GM23338 (cell line): Measurements from ENCODE around the gene AKR1C1. TPM values are rescaled to one million over a fixed set of nuclear protein-coding genes. Genes with fewer than 3 reads are reported as not detected.

Source experiments
- EZH2phosphoT487 ChIP-seq: fragments of 200-600 bp; sonication (generic); IDR thresholded peaks from one replicate; pipeline ENCODE4 v1.8.1; 2018; ENCODE audit warnings: antibody characterized with exemption; ENCODE audit not compliant: unreplicated experiment
- JUNB ChIP-seq: IDR thresholded peaks from one replicate; pipeline ENCODE4 v1.6.1; 2016; ENCODE audit warnings: antibody characterized with exemption; ENCODE audit not compliant: unreplicated experiment
- polyA plus RNA-seq: library from polyadenylated mRNA; unstranded; fragments of >200 nt; fragmentation: Nextera tagmentation; extraction: Ambion mirVana; gene quantifications from 2 replicates; pipeline ENCODE4 v1.2.1, GENCODE V29; 2016
- total RNA-seq: library from RNA; depleted of rRNA; stranded (reverse); fragments of >200 nt; shearing (Covaris generic); gene quantifications from 2 replicates; pipeline ENCODE4 v1.2.3, GENCODE V29; 2014
- TF ChIP-seq, protein P1 (sequence below): fragments of 250-450 bp; sonication (Bioruptor Pico); IDR thresholded peaks from 2 replicates; pipeline ENCODE4 v1.5.0; 2020; ENCODE audit warnings: mild to moderate bottlenecking, moderate library complexity
- TF ChIP-seq, protein P2 (sequence below): IDR thresholded peaks from one replicate; pipeline ENCODE4 v1.6.1; 2018; ENCODE audit warnings: antibody characterized with exemption; ENCODE audit not compliant: unreplicated experiment
- TF ChIP-seq, protein P3 (sequence below), 2 experiments: fragments of 200-600 bp in 1 of 2; sonication (generic) in 1 of 2; conservative IDR thresholded peaks; 2 replicates each; pipeline versions ENCODE4 v1.5.1 to v1.6.1; 2016 to 2017; ENCODE audit warnings: antibody characterized with exemption in 2 of 2, low read depth in 2 of 2, mild to moderate bottlenecking in 2 of 2, moderate library complexity in 1 of 2

AKR1C1 gene
- total and polyA plus RNA-seq, 2 experiments from 2014 or later, result 2.6 to 5.1 TPM

DNA sequence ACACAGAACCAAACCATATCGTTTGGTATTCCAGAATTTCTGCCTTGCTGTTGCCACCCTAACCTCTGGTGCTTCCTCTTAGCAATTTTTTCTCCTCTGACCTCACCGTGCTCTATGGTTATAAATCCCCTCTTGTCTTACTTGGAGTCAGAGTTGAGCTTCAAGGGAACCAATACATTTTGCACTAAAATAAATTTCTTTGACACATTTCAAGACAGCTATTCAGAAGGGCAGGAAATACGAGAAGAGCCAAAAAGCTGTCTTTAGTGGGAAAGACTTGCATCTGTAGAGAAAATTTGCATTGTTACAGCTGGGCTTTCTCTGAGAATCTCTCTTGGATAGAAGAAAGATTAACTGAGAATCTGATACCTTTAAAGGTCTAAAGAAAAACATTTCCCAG lies 54.9 kb downstream of the AKR1C1 start (continued):
- TF ChIP-seq, protein P1, sequence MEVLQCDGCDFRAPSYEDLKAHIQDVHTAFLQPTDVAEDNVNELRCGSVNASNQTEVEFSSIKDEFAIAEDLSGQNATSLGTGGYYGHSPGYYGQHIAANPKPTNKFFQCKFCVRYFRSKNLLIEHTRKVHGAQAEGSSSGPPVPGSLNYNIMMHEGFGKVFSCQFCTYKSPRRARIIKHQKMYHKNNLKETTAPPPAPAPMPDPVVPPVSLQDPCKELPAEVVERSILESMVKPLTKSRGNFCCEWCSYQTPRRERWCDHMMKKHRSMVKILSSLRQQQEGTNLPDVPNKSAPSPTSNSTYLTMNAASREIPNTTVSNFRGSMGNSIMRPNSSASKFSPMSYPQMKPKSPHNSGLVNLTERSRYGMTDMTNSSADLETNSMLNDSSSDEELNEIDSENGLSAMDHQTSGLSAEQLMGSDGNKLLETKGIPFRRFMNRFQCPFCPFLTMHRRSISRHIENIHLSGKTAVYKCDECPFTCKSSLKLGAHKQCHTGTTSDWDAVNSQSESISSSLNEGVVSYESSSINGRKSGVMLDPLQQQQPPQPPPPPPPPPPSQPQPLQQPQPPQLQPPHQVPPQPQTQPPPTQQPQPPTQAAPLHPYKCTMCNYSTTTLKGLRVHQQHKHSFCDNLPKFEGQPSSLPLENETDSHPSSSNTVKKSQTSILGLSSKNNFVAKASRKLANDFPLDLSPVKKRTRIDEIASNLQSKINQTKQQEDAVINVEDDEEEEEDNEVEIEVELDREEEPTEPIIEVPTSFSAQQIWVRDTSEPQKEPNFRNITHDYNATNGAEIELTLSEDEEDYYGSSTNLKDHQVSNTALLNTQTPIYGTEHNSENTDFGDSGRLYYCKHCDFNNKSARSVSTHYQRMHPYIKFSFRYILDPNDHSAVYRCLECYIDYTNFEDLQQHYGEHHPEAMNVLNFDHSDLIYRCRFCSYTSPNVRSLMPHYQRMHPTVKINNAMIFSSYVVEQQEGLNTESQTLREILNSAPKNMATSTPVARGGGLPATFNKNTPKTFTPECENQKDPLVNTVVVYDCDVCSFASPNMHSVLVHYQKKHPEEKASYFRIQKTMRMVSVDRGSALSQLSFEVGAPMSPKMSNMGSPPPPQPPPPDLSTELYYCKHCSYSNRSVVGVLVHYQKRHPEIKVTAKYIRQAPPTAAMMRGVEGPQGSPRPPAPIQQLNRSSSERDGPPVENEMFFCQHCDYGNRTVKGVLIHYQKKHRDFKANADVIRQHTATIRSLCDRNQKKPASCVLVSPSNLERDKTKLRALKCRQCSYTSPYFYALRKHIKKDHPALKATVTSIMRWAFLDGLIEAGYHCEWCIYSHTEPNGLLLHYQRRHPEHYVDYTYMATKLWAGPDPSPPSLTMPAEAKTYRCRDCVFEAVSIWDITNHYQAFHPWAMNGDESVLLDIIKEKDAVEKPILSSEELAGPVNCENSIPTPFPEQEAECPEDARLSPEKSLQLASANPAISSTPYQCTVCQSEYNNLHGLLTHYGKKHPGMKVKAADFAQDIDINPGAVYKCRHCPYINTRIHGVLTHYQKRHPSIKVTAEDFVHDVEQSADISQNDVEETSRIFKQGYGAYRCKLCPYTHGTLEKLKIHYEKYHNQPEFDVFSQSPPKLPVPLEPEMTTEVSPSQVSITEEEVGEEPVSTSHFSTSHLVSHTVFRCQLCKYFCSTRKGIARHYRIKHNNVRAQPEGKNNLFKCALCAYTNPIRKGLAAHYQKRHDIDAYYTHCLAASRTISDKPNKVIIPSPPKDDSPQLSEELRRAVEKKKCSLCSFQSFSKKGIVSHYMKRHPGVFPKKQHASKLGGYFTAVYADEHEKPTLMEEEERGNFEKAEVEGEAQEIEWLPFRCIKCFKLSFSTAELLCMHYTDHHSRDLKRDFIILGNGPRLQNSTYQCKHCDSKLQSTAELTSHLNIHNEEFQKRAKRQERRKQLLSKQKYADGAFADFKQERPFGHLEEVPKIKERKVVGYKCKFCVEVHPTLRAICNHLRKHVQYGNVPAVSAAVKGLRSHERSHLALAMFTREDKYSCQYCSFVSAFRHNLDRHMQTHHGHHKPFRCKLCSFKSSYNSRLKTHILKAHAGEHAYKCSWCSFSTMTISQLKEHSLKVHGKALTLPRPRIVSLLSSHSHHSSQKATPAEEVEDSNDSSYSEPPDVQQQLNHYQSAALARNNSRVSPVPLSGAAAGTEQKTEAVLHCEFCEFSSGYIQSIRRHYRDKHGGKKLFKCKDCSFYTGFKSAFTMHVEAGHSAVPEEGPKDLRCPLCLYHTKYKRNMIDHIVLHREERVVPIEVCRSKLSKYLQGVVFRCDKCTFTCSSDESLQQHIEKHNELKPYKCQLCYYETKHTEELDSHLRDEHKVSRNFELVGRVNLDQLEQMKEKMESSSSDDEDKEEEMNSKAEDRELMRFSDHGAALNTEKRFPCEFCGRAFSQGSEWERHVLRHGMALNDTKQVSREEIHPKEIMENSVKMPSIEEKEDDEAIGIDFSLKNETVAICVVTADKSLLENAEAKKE (CRISPR knock-in tag), result no peak
- TF ChIP-seq EZH2phosphoT487 (no peak), JUNB (no peak)
- TF ChIP-seq, protein P2, sequence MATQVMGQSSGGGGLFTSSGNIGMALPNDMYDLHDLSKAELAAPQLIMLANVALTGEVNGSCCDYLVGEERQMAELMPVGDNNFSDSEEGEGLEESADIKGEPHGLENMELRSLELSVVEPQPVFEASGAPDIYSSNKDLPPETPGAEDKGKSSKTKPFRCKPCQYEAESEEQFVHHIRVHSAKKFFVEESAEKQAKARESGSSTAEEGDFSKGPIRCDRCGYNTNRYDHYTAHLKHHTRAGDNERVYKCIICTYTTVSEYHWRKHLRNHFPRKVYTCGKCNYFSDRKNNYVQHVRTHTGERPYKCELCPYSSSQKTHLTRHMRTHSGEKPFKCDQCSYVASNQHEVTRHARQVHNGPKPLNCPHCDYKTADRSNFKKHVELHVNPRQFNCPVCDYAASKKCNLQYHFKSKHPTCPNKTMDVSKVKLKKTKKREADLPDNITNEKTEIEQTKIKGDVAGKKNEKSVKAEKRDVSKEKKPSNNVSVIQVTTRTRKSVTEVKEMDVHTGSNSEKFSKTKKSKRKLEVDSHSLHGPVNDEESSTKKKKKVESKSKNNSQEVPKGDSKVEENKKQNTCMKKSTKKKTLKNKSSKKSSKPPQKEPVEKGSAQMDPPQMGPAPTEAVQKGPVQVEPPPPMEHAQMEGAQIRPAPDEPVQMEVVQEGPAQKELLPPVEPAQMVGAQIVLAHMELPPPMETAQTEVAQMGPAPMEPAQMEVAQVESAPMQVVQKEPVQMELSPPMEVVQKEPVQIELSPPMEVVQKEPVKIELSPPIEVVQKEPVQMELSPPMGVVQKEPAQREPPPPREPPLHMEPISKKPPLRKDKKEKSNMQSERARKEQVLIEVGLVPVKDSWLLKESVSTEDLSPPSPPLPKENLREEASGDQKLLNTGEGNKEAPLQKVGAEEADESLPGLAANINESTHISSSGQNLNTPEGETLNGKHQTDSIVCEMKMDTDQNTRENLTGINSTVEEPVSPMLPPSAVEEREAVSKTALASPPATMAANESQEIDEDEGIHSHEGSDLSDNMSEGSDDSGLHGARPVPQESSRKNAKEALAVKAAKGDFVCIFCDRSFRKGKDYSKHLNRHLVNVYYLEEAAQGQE, result no peak
- TF ChIP-seq, protein P3, sequence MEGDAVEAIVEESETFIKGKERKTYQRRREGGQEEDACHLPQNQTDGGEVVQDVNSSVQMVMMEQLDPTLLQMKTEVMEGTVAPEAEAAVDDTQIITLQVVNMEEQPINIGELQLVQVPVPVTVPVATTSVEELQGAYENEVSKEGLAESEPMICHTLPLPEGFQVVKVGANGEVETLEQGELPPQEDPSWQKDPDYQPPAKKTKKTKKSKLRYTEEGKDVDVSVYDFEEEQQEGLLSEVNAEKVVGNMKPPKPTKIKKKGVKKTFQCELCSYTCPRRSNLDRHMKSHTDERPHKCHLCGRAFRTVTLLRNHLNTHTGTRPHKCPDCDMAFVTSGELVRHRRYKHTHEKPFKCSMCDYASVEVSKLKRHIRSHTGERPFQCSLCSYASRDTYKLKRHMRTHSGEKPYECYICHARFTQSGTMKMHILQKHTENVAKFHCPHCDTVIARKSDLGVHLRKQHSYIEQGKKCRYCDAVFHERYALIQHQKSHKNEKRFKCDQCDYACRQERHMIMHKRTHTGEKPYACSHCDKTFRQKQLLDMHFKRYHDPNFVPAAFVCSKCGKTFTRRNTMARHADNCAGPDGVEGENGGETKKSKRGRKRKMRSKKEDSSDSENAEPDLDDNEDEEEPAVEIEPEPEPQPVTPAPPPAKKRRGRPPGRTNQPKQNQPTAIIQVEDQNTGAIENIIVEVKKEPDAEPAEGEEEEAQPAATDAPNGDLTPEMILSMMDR (conservative IDR thresholded peaks at IDR 0.05; ENCODE audit: low read depth in 2 of 2), result no peak
